HL-60 (cell line): ENCODE results near the gene SLC25A26.

ENCODE experiments used
- DNase-seq, 2 experiments: peaks; one replicate each; pipeline ENCODE4 v3.0.0-alpha.2; 2010 to 2020; ENCODE audit warnings: low read depth in 1 of 2, low spot score in 1 of 2
- H3K27ac ChIP-seq: fragments of 250-450 bp; sonication (Bioruptor Pico); replicated peaks from 2 replicates; pipeline ENCODE4 v1.5.1; 2020; ENCODE audit warnings: mild to moderate bottlenecking, moderate library complexity
- H3K27me3 ChIP-seq: fragments of 250-450 bp; sonication (Bioruptor Pico); 2 replicates; pipeline ENCODE4 v1.5.1; 2021; ENCODE audit warnings: mild to moderate bottlenecking, moderate library complexity; ENCODE audit not compliant: insufficient read depth, poor library complexity, severe bottlenecking
- H3K4me3 ChIP-seq: replicated peaks from 2 replicates; pipeline ENCODE4 v1.5.1; 2011; ENCODE audit warnings: mild to moderate bottlenecking, control low read depth, low read length; ENCODE audit not compliant: insufficient read depth
- GABPA ChIP-seq: IDR thresholded peaks from 2 replicates; pipeline ENCODE4 v1.6.1; 2012; ENCODE audit warnings: low read depth
- POLR2AphosphoS5 ChIP-seq: IDR thresholded peaks from 2 replicates; pipeline ENCODE4 v1.6.1; 2012; ENCODE audit warnings: low read depth
- SPI1 ChIP-seq: IDR thresholded peaks from 2 replicates; pipeline ENCODE4 v1.6.1; 2012; ENCODE audit warnings: low read depth, mild to moderate bottlenecking, borderline replicate concordance
- TF ChIP-seq, protein P1 (sequence below): IDR thresholded peaks from 2 replicates; pipeline ENCODE4 v1.6.1; 2012; ENCODE audit warnings: low read depth; ENCODE audit not compliant: insufficient replicate concordance
- TF ChIP-seq, protein P2 (sequence below): IDR thresholded peaks from one replicate; pipeline ENCODE4 v1.5.1; 2011; ENCODE audit warnings: low read length, control low read depth, inconsistent platforms; ENCODE audit not compliant: insufficient read depth

SLC25A26 gene

DNA sequence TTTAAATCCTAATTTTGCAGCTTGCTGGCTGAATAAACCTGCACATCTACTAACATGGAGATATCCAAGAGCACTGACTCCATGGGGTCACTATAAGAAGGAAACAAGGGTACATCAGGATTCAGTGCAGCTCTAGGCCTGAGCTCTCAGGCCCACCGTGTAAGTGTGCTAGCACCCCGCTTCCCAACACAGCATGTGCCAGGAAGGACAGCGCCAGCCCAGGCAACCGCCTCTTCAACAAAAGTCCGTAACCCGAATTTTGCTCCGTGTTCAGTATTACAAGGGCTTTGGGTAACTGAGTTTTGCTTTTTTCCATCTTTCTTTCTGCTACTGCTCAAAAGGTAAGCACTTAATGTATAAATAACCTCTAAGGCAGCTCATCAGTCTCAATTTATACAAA lies 190.2 kb downstream of the SLC25A26 start:
- H3K27me3 ChIP-seq, result no peaks in the 10 kb centered on the region
- TF ChIP-seq, protein P1, sequence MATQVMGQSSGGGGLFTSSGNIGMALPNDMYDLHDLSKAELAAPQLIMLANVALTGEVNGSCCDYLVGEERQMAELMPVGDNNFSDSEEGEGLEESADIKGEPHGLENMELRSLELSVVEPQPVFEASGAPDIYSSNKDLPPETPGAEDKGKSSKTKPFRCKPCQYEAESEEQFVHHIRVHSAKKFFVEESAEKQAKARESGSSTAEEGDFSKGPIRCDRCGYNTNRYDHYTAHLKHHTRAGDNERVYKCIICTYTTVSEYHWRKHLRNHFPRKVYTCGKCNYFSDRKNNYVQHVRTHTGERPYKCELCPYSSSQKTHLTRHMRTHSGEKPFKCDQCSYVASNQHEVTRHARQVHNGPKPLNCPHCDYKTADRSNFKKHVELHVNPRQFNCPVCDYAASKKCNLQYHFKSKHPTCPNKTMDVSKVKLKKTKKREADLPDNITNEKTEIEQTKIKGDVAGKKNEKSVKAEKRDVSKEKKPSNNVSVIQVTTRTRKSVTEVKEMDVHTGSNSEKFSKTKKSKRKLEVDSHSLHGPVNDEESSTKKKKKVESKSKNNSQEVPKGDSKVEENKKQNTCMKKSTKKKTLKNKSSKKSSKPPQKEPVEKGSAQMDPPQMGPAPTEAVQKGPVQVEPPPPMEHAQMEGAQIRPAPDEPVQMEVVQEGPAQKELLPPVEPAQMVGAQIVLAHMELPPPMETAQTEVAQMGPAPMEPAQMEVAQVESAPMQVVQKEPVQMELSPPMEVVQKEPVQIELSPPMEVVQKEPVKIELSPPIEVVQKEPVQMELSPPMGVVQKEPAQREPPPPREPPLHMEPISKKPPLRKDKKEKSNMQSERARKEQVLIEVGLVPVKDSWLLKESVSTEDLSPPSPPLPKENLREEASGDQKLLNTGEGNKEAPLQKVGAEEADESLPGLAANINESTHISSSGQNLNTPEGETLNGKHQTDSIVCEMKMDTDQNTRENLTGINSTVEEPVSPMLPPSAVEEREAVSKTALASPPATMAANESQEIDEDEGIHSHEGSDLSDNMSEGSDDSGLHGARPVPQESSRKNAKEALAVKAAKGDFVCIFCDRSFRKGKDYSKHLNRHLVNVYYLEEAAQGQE, result no peak
- TF ChIP-seq SPI1 (no peak), POLR2AphosphoS5 (no peak), GABPA (no peak)
- TF ChIP-seq, protein P2, sequence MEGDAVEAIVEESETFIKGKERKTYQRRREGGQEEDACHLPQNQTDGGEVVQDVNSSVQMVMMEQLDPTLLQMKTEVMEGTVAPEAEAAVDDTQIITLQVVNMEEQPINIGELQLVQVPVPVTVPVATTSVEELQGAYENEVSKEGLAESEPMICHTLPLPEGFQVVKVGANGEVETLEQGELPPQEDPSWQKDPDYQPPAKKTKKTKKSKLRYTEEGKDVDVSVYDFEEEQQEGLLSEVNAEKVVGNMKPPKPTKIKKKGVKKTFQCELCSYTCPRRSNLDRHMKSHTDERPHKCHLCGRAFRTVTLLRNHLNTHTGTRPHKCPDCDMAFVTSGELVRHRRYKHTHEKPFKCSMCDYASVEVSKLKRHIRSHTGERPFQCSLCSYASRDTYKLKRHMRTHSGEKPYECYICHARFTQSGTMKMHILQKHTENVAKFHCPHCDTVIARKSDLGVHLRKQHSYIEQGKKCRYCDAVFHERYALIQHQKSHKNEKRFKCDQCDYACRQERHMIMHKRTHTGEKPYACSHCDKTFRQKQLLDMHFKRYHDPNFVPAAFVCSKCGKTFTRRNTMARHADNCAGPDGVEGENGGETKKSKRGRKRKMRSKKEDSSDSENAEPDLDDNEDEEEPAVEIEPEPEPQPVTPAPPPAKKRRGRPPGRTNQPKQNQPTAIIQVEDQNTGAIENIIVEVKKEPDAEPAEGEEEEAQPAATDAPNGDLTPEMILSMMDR, result no peak
- no peak overlapping the region for H3K4me3 ChIP-seq
- H3K27ac ChIP-seq, result no peak overlapping the region
- no peak for DNase-seq

DNA sequence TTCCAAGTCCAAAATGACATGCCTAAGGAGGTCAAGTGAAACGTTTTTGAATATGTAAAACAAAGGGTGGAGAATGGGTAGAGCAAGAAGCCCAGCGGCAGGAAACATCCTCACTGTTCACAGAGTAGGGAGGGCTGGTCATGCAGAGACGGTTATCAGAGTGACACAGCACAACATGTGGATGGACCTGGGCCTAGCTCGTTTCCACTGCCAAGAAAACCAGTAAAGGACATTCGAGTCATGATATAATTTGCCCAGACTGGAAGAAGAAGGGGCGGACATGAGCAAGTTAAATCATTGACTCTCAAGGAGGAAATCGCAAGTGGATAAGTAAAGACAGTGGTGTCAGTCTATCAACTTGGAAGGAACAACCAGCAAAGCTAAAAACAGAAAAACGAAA lies 190.7 kb downstream of the SLC25A26 start:
- Histone ChIP-seq H3K27me3 (no peaks in the 10 kb centered on the region), H3K4me3 (no peak overlapping the region), H3K27ac (no peak overlapping the region)
- no peak for DNase-seq
- TF ChIP-seq GABPA, result no peak
- TF ChIP-seq SPI1, result no peak
- TF ChIP-seq, protein P1, result no peak

DNA sequence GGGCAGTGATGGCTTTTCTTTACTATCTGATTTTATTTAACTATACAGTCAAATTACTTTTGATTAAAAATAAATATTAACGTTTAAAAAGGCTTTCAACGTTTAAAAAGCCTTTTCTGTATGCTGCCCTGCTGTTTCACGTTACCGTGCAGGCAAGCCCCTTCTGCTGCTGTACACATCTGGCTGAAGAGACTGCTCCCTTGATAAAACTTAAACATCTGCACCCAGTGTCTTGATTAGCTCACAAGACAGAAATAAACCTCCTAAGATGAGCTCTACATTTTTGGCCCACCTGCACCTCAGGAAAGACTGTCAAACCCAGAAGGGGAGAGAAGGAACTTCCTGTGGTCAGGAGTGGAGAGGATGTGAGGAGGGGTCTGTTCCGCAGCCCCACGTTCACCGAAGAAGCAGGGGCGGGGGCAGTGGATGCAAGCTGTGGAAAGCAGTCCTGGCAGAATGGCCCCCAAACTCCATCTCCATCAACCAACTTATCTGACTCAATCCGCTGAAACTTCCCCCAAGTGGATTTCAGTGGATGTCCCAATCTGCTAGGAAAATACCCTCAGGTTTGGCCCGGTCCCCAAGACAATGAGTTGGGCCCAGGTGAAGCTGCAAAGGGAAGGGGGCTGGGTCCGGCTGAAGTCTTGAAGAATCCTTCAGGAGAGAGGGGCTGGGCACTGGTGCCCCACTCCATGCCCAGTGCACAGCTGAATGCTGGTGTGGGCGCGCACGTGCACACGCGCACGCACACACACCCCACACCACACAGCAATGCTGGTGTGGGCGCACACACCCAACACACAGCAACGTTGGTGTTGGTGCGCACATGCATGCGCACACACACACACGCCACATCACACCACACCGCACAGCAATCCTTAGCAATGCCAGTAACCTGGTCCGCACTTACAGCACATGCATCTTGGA lies 191.4 kb downstream of the SLC25A26 start:
- Histone ChIP-seq H3K27ac (no peak overlapping the region), H3K4me3 (no peak overlapping the region), H3K27me3 (no peaks in the 10 kb centered on the region)
- no peak for TF ChIP-seq SPI1
- TF ChIP-seq, protein P2, result no peak
- TF ChIP-seq, protein P1, result no peak
- no peak for TF ChIP-seq POLR2AphosphoS5
- no peak for TF ChIP-seq GABPA
- DNase-seq, result no peak
